ENCODE results near the gene COX7B2.

The COX7B2 gene

DNA sequence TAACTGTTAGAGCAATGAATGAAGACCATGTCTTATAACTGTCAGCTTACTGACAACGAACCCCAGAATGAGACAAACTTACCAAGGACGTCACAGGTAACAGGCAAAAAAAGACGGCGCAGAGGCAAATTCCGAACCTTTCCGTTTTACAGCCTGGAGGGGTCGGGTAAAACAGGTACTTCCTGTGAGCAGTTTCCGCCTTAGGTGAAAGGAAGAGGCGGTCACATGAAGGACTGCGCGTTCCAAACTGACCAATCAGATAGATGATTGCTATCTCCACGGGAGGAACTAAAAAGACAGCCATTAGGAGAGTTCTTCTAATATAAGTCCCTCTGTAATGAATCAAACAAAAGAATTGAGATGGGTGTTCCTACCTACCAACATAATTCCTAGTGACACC is at the start of gene COX7B2:
COX7B2 (minus strand) TSS at position 168 of the 400 bp plus-strand sequence. CDS start 174,053 bp downstream, outside the sequence.
- Histone ChIP-seq H4K20me1 (ENCODE audit: insufficient read depth) (no peaks in the 10 kb centered on the region), H3K4me3 (IDR thresholded peaks at IDR 0.05; ENCODE audit: insufficient read depth, low read depth, low read length) (no peak within 1 kb of the TSS), H3K79me2 (ENCODE audit: insufficient read depth, low read depth) (no peaks in the 10 kb centered on the region), H3K36me3 (ENCODE audit: insufficient read depth) (no peaks in the 10 kb centered on the region), H2AFZ (ENCODE audit: low read depth) (no peak within 1 kb of the TSS), H3K4me2 (no peak within 1 kb of the TSS), H3K27ac (no peak within 1 kb of the TSS), H3K4me1 (ENCODE audit: low read depth, poor library complexity, severe bottlenecking) (no peaks in the 10 kb centered on the region), H3K27me3 (ENCODE audit: insufficient read depth, low read depth) (no peaks in the 10 kb centered on the region), H3K9ac (no peak within 1 kb of the TSS)
- no peak for TF ChIP-seq CTCF (conservative IDR thresholded peaks at IDR 0.05; ENCODE audit: low read depth, low read length)

GRCh38 chr4:46956451-46956850 is 47.4 kb upstream of the COX7B2 start:
- Histone ChIP-seq H3K27me3 (ENCODE audit: insufficient read depth, low read depth) (no peaks in the 10 kb centered on the region), H4K20me1 (ENCODE audit: insufficient read depth) (no peaks in the 10 kb centered on the region), H2AFZ (ENCODE audit: low read depth) (no peak overlapping the region), H3K4me3 (IDR thresholded peaks at IDR 0.05; ENCODE audit: insufficient read depth, low read depth, low read length) (no peak overlapping the region), H3K4me2 (no peak overlapping the region), H3K27ac (no peak overlapping the region), H3K79me2 (ENCODE audit: insufficient read depth, low read depth) (no peaks in the 10 kb centered on the region), H3K36me3 (ENCODE audit: insufficient read depth) (no peaks in the 10 kb centered on the region), H3K4me1 (ENCODE audit: low read depth, poor library complexity, severe bottlenecking) (no peaks in the 10 kb centered on the region), H3K9ac (no peak overlapping the region)
- TF ChIP-seq CTCF (conservative IDR thresholded peaks at IDR 0.05; ENCODE audit: low read depth, low read length): no peak

- H2AFZ ChIP-seq (ENCODE audit: low read depth): no peak overlapping the region
- H3K27me3 ChIP-seq (ENCODE audit: insufficient read depth, low read depth): no peaks in the 10 kb centered on the region
- no peak overlapping the region for H3K4me3 ChIP-seq (IDR thresholded peaks at IDR 0.05; ENCODE audit: insufficient read depth, low read depth, low read length)
- H3K9ac ChIP-seq: no peak overlapping the region
- no peaks in the 10 kb centered on the region for H3K36me3 ChIP-seq (ENCODE audit: insufficient read depth)
- H3K27ac ChIP-seq: no peak overlapping the region
- no peaks in the 10 kb centered on the region for H4K20me1 ChIP-seq (ENCODE audit: insufficient read depth)
- no peaks in the 10 kb centered on the region for H3K4me1 ChIP-seq (ENCODE audit: low read depth, poor library complexity, severe bottlenecking)
- no peak for TF ChIP-seq CTCF (conservative IDR thresholded peaks at IDR 0.05; ENCODE audit: low read depth, low read length)
- no peak overlapping the region for H3K4me2 ChIP-seq
- H3K79me2 ChIP-seq (ENCODE audit: insufficient read depth, low read depth): no peaks in the 10 kb centered on the region
These were observed 46.6 kb upstream of the COX7B2 start for GRCh38 chr4:46955601-46956000.

DNA sequence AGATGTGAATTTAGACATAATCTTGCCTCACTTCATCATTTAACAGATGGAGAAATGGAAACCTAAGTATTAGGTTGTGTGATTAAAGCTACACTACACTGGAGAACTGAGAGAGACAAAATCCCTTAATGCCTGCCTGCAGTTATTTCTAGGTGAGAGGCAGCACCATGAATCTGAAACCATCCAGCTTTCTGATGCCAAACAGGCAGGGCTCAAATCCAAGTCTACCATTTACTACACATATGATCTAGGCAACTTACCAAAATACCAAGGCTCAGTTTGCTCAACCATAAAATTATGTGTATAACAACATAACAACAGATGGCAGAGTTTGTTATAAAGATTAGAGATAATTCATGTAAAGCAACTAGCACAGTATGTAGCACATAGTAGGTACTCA is 45.6 kb upstream of the COX7B2 start:
- H3K4me3 ChIP-seq (IDR thresholded peaks at IDR 0.05; ENCODE audit: insufficient read depth, low read depth, low read length): no peak overlapping the region
- no peak for TF ChIP-seq CTCF (conservative IDR thresholded peaks at IDR 0.05; ENCODE audit: low read depth, low read length)
- H3K9ac ChIP-seq: no peak overlapping the region
- no peak overlapping the region for H3K4me2 ChIP-seq
- H3K4me1 ChIP-seq (ENCODE audit: low read depth, poor library complexity, severe bottlenecking): no peaks in the 10 kb centered on the region
- no peaks in the 10 kb centered on the region for H3K27me3 ChIP-seq (ENCODE audit: insufficient read depth, low read depth)
- no peaks in the 10 kb centered on the region for H3K36me3 ChIP-seq (ENCODE audit: insufficient read depth)
- no peaks in the 10 kb centered on the region for H4K20me1 ChIP-seq (ENCODE audit: insufficient read depth)
- no peak overlapping the region for H2AFZ ChIP-seq (ENCODE audit: low read depth)
- H3K27ac ChIP-seq: no peak overlapping the region
- H3K79me2 ChIP-seq (ENCODE audit: insufficient read depth, low read depth): no peaks in the 10 kb centered on the region
